HuH-7 (cell line): ENCODE data around the gene KLHL2.

ENCODE experiments used
- DNase-seq: peaks from one replicate; pipeline ENCODE4 v3.0.0; 2011; ENCODE audit warnings: low spot score

Gene KLHL2

DNA sequence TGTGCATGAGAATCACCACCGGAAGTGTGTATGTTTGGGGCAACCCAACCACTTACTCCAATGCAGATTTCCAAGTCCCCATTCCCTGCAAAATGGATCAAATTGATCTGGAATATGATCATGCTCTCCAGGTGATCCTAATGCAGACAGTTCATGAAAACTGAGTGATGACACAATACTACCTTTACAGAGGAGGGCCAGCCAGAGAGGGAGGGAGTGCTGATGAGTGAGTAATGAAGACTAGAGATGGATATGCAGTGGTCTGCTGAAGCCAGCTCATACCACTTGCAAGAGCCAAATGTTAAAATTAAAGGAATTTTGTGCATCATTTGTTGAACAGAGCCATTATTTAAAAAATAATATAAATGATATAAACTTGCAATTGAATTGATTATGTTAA is 161.2 kb downstream of the KLHL2 start:
- DNase-seq = no peak

DNA sequence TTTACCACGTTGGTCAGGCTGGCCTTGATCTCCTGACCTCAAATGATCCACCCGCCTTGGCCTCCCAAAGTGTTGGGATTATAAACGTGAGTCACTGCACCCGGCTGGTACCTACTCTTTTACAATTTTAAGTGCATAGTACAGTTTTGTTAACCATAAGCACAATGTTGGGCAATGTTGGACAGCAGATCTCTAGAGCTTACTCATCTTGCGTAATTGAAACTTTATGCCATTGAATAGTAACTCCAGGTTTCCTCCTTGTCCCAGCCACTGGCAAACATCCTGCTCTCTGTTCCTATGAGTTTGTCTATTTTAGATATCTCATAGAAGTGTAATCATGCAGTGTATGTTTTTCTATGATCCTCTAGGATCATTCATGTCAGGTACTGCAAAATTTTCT is 162.2 kb downstream of the KLHL2 start:
- no peak for DNase-seq

DNA sequence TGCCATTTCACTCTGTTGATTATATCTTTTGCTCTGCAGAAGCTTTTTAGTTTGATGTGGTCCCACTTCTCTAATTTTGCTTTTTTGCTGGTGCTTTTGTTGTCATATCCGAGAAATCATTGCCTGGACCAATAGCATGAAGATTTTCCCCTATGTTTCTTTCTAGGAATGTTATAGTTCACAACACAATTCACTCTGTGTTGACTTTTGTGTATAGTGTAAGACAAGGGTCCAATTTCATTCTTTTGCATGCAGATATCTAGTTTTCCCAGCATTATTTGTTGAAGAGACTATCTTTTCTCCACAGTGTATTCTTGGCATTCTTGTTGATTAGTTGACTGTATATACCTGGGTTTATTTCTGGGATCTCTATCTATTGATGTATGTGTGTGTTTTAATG is 163.2 kb downstream of the KLHL2 start:
- DNase-seq = no peak
